GM12878 (cell line): ENCODE results near the gene MRPL50. TPM values are rescaled to one million over a fixed set of nuclear protein-coding genes. Genes with fewer than 3 reads are reported as not detected.

Source experiments
- ATAC-seq: fragments of 200-7000 bp; cut with Tn5 transposase; 3 replicates; pipeline ENCODE4 v1.9.1; 2020; ENCODE audit warnings: mild to moderate bottlenecking, moderate library complexity
- BruUV-seq: library from RNA; stranded (reverse); fragments of 400-500 nt; replicated peaks from 2 replicates; lab custom pipeline; 2021; lab: Mats Ljungman, UMichigan
- CTCF ChIA-PET: fragments of 300-600 bp; sonication (Branson Sonifier 250); formaldehyde crosslinking; extraction: SDS; loops from one replicate; lab custom pipeline; 2021; ENCODE audit warnings: inconsistent platforms; lab: Yijun Ruan, JAX
- POLR2A ChIA-PET: fragments of 350-600 bp; formaldehyde crosslinking; extraction: SDS; loops from one replicate; lab custom pipeline; 2021; ENCODE audit warnings: inconsistent platforms; lab: Charles Lee
- RAD21 ChIA-PET: fragments of 300-600 bp; sonication (Branson Sonifier 250); formaldehyde crosslinking; loops from one replicate; lab custom pipeline; 2023; ENCODE audit warnings: antibody characterized with exemption; ENCODE audit not compliant: unreplicated experiment; lab: Charles Lee
- SMC1A ChIA-PET: fragments of 300-600 bp; sonication (Branson Sonifier 250); formaldehyde crosslinking; loops from one replicate; lab custom pipeline; 2023; ENCODE audit not compliant: unreplicated experiment, uncharacterized antibody; lab: Charles Lee
- DNase-seq: peaks from one replicate; pipeline ENCODE4 v3.0.0-alpha.2; 2011; ENCODE audit warnings: low read depth, low spot score
- FAIRE-seq: peaks from 3 replicates; lab custom pipeline; 2011; peaks lifted over from hg19 to GRCh38; lab: Jason Lieb, UNC
- H2AFZ ChIP-seq: 2 replicates; pipeline ENCODE4 v1.6.0; 2011; ENCODE audit warnings: low read depth, low read length, control low read depth; ENCODE audit not compliant: control insufficient read depth
- H3K27ac ChIP-seq: 2 replicates; pipeline ENCODE4 v1.5.1; 2011; ENCODE audit warnings: control low read depth; ENCODE audit not compliant: control insufficient read depth, insufficient read depth
- H3K27me3 ChIP-seq, 2 experiments: replicated peaks in 1 of 2; 2 replicates each; pipeline versions ENCODE4 v1.6.0 to v1.6.1; 2011; ENCODE audit warnings: low read length in 1 of 2; ENCODE audit not compliant: control insufficient read depth in 2 of 2, insufficient read depth in 2 of 2
- H3K36me3 ChIP-seq, 2 experiments: 2 replicates each; pipeline ENCODE4 v1.5.1; 2011; ENCODE audit warnings: low read length in 1 of 2; ENCODE audit not compliant: control insufficient read depth in 2 of 2, insufficient read depth in 2 of 2
- H3K4me1 ChIP-seq: 2 replicates; pipeline ENCODE4 v1.6.1; 2011; ENCODE audit warnings: mild to moderate bottlenecking, low read length, moderate library complexity, mixed read lengths; ENCODE audit not compliant: control insufficient read depth, insufficient read depth
- H3K4me2 ChIP-seq: 2 replicates; pipeline ENCODE4 v1.6.0; 2011; ENCODE audit warnings: control low read depth; ENCODE audit not compliant: control insufficient read depth, insufficient read depth
- H3K4me3 ChIP-seq: fragments of 200-600 bp; sonication (generic); 2 replicates; pipeline ENCODE4 v1.5.1; 2016
- H3K79me2 ChIP-seq: 2 replicates; pipeline ENCODE4 v1.6.0; 2011; ENCODE audit warnings: low read length; ENCODE audit not compliant: control insufficient read depth, insufficient read depth
- H3K9ac ChIP-seq: 2 replicates; pipeline ENCODE4 v1.8.0; 2011; ENCODE audit warnings: low read length, control low read depth, mixed read lengths; ENCODE audit not compliant: control insufficient read depth, insufficient read depth
- H3K9me3 ChIP-seq: replicated peaks from 3 replicates; pipeline ENCODE4 v1.5.1; 2011; ENCODE audit warnings: mild to moderate bottlenecking, low read length; ENCODE audit not compliant: control insufficient read depth, insufficient read depth
- H4K20me1 ChIP-seq: 2 replicates; pipeline ENCODE4 v1.6.0; 2011; ENCODE audit not compliant: control insufficient read depth, insufficient read depth
- BACH1 ChIP-seq: fragments of 450-650 bp; IDR thresholded peaks from 2 replicates; pipeline ENCODE4 v1.6.1; 2017; ENCODE audit warnings: mild to moderate bottlenecking, borderline replicate concordance
- CHD4 ChIP-seq: fragments of 200-600 bp; sonication (generic); IDR thresholded peaks from 2 replicates; pipeline ENCODE4 v1.6.1; 2016; ENCODE audit warnings: mild to moderate bottlenecking
- ELK1 ChIP-seq: IDR thresholded peaks from 2 replicates; pipeline ENCODE4 v1.6.1; 2012; ENCODE audit warnings: low read depth, low read length, improper control_type of control experiment
- GATAD2B ChIP-seq: fragments of 450-650 bp; conservative IDR thresholded peaks from 2 replicates; pipeline ENCODE4 v1.6.1; 2017; ENCODE audit warnings: low read depth, mild to moderate bottlenecking, moderate library complexity
- NKRF ChIP-seq: fragments of 450-650 bp; conservative IDR thresholded peaks from 2 replicates; pipeline ENCODE4 v1.6.1; 2017; ENCODE audit warnings: mild to moderate bottlenecking, moderate library complexity
- PAX5 ChIP-seq: IDR thresholded peaks from 2 replicates; pipeline ENCODE4 v1.6.1; 2011; ENCODE audit warnings: low read depth, low read length, borderline replicate concordance
- POLR2AphosphoS2 ChIP-seq: IDR thresholded peaks from 2 replicates; pipeline ENCODE4 v1.6.1; 2011; ENCODE audit warnings: low read depth, mild to moderate bottlenecking, low read length, improper control_type of control experiment, moderate library complexity
- POLR2AphosphoS5 ChIP-seq: IDR thresholded peaks from 2 replicates; pipeline ENCODE4 v1.6.1; 2011; ENCODE audit warnings: mild to moderate bottlenecking, low read length, inconsistent platforms
- PRDM15 ChIP-seq: fragments of 450-650 bp; formaldehyde crosslinking; IDR thresholded peaks from 2 replicates; pipeline ENCODE4 v1.4.0; 2020; ENCODE audit warnings: mild to moderate bottlenecking, moderate library complexity
- SREBF2 ChIP-seq: IDR thresholded peaks from 2 replicates; pipeline ENCODE4 v1.6.1; 2012; ENCODE audit warnings: mild to moderate bottlenecking, low read length
- ZBTB40 ChIP-seq: fragments of 450-650 bp; IDR thresholded peaks from 2 replicates; pipeline ENCODE4 v1.6.1; 2016; ENCODE audit warnings: mild to moderate bottlenecking, moderate library complexity, borderline replicate concordance
- ZNF24 ChIP-seq: fragments of 450-650 bp; IDR thresholded peaks from 2 replicates; pipeline ENCODE4 v1.6.1; 2017; ENCODE audit warnings: antibody characterized with exemption, mild to moderate bottlenecking
- ZNF622 ChIP-seq: fragments of 450-650 bp; IDR thresholded peaks from 2 replicates; pipeline ENCODE4 v1.6.1; 2017; ENCODE audit warnings: mild to moderate bottlenecking, inconsistent platforms
- WGBS: methylation state at CpG from one replicate; pipeline ENCODE4 v1.1.6; 2016; ENCODE audit warnings: low lambda C conversion rate; ENCODE audit not compliant: insufficient replicate concordance, insufficient coverage; ENCODE audit errors: missing lambda C conversion rate; 5-methylcytosine and 5-hydroxymethylcytosine counted together
- in situ Hi-C: fragments of 300-500 bp; cut with MboI; formaldehyde crosslinking; loops from 9 replicates; pipeline ENCODE4 v1.14.3; 2018; ENCODE audit warnings: mixed read lengths
- intact Hi-C: fragments of 100-400 bp; cut with micrococcal nuclease; formaldehyde crosslinking; loops from one replicate; pipeline ENCODE4 v1.14.2; 2022; ENCODE audit not compliant: unreplicated experiment
- polyA plus RNA-seq, 11 experiments: library from polyadenylated mRNA; depleted of rRNA in 4 of 11; unstranded in 6 of 11; stranded (reverse) in 5 of 11; fragments of >200 nt; fragmentation: Nextera tagmentation in 4 of 11; fragmentation: Illumina TruSeq in 1 of 11; extraction: Ambion mirVana in 4 of 11; extraction: Trizol in 1 of 11; gene quantifications; 1 replicate in 1 of 11; 2 replicates in 10 of 11; pipeline versions ENCODE4 v1.2.1 to v1.2.3, GENCODE V29; 2011 to 2016; ENCODE audit warnings: inconsistent platforms in 2 of 11, missing spikeins in 2 of 11, low read depth in 1 of 11
- total RNA-seq, 4 experiments: library from RNA; depleted of rRNA in 3 of 4; stranded (reverse); fragments of >200 nt in 3 of 4; fragmentation: Illumina TruSeq in 1 of 4; extraction: Trizol in 1 of 4; gene quantifications; 2 replicates each; pipeline versions ENCODE4 v1.2.1 to v1.2.3, GENCODE V29; 2013 to 2021

The MRPL50 gene
- total and polyA plus RNA-seq, 10 of the 15 experiments (the other 5 are each of a cell fraction or from before 2014, with no cell fraction given): 12.8 to 79.4 (median 27.9) TPM

GRCh38 chr9:101369884-101370531, 28.4 kb downstream of the MRPL50 start:
- Histone ChIP-seq H3K27ac (no peak overlapping the region), H3K36me3 (no peaks in the 10 kb centered on the region), H3K27me3 (no peaks in the 10 kb centered on the region), H3K9ac (no peak overlapping the region), H2AFZ (no peak overlapping the region), H3K4me2 (no peak overlapping the region), H3K9me3 (no peaks in the 10 kb centered on the region), H3K4me3 (no peak overlapping the region), H4K20me1 (no peaks in the 10 kb centered on the region), H3K4me1 (no peaks in the 10 kb centered on the region), H3K79me2 (no peaks in the 10 kb centered on the region)
- in situ Hi-C loops: no loop called here
- ATAC-seq (no peak), FAIRE-seq (no peak), DNase-seq (no peak)
- ChIA-PET CTCF (interaction anchor here (0.6 to 2.0 kb wide), 3 partner anchors 13 to 54 kb away, joined by 3 to 8 read pairs (median 6); no protein-coding TSS in a partner anchor), SMC1A (interaction anchor here (1.0 to 1.5 kb wide), 3 partner anchors 19 to 68 kb away, joined by 3 read pairs; no protein-coding TSS in a partner anchor), RAD21 (interaction anchor here (0.5 to 0.7 kb wide), 2 partner anchors 29 to 1279 kb away, joined by 3 to 4 read pairs; no protein-coding TSS in a partner anchor), POLR2A (interaction anchor here (0.6 to 0.7 kb wide), 2 partner anchors 455 to 1839 kb away, joined by 3 read pairs; no protein-coding TSS in a partner anchor)
- no TSS peak for BruUV-seq
- intact Hi-C loops: no loop called here
- 2% methylated on average over 2 of the region's 2 CpGs for WGBS
- TF ChIP-seq PAX5 (no peak), POLR2AphosphoS5 (no peak), NKRF (no peak), GATAD2B (no peak), PRDM15 (no peak), POLR2AphosphoS2 (no peak), ZNF24 (no peak), SREBF2 (no peak), ZNF622 (no peak), ZBTB40 (no peak), ELK1 (no peak), BACH1 (no peak), CHD4 (no peak)
